NAMALWA (cell line): ENCODE results near the gene CGAS.
"Not testable (repeated sequence)": the region's sequence is repeated elsewhere in the genome, so short reads cannot be mapped to it uniquely, and the experiment has no call there.

Experiments used
- DNase-seq: peaks from one replicate; pipeline ENCODE4 v3.0.0-alpha.2; 2015; ENCODE audit warnings: low spot score

Gene CGAS

DNA sequence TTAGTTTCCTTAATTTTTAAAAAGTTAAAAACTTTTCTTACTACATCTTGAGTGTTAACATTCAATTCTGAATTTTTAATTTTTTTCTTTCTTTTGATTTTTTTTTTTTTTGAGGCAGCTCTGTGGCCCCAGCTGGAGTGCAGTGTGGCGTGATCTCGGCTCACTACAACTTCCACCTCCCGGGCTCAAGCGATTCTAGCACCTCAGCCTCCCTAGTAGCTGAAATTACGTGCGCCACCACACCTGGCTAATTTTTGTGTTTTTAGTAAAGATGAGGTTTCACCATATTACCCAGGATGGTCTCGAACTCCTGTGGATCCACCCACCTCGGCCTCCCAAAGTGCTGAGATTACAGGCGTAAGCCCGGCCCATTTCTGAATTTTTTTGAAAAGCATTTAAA is 56.2 kb downstream of the CGAS start:
- no peak for DNase-seq

DNA sequence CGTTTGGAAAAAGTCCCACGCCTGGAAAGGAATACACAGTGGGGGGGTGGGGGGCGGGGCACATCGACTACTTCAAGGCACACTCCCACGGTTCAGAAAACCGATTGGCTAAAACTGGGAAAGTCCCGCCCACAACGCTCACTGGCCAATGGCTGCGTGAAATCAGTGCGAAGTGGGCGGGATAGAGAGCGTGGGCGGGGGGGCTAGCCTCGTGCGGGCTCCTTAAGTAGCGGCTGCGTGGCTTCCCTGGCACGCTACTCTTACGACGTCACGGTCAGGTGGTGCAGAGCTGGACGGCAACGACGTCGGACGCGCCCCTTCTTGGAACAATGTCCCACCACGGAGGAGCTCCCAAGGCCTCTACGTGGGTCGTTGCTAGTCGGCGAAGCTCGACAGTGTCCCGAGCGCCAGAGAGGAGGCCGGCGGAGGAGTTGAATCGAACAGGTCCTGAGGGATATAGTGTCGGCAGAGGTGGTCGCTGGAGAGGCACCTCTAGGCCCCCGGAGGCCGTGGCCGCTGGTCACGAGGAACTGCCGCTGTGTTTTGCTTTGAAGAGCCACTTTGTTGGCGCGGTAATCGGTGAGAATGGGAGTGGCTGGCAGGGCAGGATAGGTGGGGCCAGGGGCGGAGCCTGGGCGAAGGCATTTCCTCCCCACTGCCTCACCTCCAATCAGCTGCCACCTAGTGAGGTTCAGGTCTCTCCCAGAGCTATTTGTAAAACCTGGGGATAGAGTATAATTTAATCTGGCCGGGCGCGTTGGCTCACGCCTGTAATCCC is 57.3 kb downstream of the CGAS start, which contains the start of gene DDX43:
DDX43 (plus strand) TSS at position 252 of the 778 bp plus-strand sequence; CDS start at position 330, 78 bp downstream.
- no peak for DNase-seq

DNA sequence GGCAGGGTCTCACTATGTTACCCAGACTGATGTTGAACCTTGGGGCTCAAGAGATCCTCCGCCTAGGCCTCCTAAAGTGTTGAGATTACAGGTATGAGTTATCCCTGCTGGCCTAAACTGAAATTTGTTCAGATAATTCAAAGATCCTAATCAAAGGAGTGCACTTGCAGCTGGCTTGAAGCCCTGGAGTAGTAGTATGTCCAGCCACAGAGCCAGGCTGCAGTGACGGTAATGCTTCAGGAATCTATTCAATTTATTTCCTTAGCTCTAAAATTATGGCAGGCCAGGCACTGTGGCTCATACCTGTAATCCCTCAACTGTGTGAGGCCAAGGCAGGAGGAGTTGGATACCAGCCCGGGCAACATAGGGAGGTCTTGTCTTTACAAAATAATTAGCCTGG is 58.8 kb downstream of the CGAS start:
- DNase-seq = no peak

DNA sequence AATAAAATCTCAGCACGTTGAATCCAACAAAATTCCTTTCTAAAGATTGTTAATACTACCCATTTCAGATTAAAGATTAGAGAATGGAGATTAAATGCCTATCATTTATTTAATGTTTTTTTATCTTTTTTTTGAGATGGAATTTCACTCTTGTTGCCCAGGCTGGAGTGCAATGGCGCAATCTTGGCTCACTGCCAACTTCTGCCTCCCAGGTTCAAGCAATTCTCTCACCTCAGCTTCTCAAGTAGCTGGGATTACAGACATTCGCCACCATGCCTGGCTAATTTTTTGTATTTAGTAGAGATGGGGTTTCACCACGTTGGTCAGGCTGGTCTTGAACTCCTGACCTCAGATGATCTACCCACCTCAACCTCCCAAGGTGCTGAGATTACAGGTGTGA is 59.9 kb downstream of the CGAS start:
- DNase-seq = not testable (repeated sequence)

DNA sequence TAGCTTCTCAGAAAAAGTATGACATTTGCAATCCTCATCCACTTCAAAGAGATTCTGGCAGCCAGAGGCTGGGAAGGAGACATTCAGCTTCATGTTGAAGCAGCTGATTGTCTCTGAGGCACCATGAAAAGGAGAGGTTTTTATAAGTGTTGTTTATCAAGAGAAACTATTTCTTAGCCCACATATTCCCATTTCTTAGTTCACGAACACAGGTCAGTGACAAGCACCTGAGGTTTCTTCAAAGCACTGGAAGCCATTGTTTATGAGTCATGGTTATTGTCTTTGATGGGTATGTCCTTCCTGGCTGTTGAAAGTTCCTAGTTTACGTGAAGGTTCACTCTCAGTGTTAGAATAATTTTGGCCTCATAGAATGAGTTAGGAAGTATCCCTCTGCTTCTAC is 60.4 kb downstream of the CGAS start:
- DNase-seq = no peak

DNA sequence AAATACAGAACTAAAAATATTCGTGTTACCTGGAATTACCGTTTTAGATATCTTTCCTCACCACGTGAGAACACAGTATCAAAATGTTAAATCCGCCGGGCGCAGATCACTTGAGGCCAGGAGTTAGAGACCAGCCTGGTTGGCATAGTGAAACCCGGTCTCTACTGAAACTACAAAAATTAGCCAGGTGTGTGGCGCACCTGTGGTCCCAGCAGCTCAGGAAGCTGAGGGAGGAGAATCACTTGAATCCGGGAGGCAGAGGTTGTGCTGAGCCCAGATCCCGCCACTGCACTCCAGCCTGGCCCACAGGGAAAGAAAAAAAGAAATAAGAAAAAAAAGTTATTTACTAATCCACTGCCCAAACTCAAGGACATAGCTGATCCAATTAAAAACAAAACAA is 62.2 kb downstream of the CGAS start:
- DNase-seq = no peak

DNA sequence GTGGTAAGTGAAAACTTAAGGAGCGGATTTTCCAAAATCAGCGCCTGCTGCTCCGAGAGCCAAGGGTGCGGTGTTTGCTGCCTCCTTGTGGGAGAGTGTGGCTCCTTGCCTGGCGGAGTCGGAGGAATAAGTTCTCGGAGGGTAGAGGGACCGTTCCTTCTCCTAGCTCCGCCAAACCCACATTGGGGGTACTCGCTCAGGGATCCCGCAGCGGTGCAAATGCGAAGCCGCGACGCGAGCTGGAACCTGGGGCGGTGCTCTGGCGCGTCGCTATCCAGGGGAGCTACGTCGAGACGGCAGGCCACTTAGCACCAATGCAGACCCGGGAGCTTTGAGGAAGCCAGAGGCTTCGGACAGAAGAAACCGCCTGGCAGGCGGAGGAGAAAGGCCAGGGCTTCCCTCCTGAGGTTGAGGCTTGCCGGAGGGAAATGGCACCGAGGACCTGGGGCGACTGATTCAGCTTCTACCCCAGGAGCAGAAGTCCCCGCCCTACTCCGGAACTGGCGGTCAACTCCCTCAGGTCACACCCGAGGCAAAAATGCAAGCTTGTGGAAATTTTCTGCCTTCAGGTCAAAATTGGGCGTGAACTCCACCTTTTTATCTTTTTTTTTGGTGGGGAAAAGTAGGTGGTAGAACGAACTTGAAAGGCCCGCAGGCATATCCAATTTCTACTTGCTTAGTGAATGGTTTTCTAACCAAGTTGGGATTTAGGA is 63.1 kb downstream of the CGAS start:
- DNase-seq = no peak

DNA sequence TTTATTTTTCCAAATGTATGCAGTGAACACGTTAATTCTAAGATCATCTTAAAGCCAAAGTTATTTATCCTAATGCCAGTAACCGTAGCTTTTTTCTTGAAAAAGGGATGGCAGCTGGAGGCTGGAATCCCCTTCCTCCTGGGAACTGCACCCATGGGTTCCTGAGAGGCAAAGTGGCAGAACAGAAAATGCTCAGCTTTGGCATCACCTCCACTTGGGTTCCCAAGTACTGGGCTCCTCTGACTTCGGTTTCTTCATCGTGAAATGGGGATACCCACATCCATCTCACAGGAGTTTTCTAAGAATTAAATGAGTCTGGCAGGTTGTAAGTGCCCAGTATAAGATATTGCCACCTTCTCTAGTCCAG is 63.7 kb downstream of the CGAS start:
- DNase-seq = no peak

DNA sequence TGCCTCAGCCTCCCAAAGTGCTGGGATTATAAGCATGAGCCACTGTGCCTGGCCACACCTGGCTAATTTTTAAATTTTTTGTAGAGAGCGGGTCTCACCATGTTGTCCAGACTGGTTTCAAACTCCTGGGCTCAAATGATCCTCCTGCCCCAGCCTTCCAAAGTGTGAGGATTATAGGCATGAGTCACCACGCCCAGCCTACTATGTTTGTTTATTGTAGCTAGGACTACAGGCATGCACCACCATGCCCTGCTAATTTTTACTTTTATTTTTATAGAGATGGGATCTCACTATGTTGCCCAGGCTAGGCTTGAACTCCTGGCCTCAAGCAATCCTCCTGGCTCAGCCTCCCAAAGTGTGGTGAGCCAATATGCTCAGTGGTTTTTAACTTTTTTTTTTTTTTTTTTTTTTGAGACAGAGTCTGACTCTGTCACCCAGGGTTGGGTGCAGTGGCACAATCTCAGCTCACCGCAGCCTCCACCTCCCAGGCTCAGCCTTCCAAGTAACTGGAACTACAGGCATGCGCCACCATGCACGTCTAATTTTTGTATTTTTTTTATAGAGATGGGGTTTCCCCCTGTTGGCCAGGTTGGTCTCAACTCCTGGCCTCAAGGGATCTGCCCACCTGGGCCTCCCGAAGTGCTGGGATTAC is 69.5 kb downstream of the CGAS start:
- no peak for DNase-seq

DNA sequence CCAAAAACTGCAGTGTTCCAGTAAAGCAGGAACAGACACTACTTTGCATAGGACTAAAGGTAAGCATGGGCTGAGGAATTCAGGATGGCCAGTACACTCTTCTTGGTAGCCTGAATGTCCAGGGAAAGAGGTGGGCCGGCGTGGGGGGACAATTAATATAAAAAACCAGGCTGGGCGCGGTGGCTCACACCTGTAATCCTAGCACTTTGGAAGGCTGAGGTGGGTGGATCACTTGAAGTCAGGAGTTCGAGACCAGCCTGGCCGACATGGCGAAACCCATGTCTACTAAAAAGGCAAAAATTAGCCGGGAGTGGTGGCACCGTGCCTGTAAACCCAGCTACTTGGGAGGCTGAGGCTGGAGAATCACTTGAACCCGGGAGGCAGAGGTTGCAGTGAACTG is 70.6 kb downstream of the CGAS start:
- not testable (repeated sequence) for DNase-seq

DNA sequence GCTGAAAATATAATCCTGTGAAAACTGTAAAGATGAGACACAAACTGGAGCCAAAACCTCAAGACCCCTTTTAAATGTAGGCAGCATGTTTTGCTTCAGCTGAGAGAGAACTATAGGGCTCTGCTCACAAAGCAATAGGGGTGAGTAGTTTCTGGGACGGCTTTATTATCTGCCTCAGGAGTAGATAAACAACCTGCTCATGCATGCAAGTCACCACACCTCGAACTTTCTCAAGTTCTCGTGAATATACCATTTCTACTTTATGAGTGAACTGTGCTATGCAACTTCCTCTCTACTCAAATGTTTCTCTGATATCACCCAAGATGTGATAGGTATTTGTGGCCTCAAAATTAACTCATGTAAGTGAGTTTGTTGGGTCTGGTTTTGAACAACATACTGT is 74.9 kb downstream of the CGAS start:
- DNase-seq = no peak

DNA sequence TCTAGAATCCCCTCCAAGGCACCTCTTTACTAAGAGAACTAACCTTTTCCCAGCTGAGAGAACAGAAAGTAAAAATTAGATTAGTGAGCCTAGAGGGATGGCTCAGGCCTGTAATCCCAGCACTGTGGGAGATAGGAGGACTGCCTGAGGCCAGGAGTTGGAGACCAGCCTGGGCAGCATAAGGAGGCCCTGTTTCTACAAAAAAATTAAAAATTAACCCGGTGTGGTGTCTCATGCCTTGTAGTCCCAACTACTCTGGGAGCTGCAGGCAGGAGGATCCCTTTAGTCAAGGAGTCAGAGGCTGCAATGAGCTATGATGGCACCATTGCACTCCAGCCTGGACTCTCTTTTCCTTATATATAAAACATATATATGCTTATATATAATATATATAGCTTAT is 76.9 kb downstream of the CGAS start:
- no peak for DNase-seq
